NK-92 treated with Interleukin-12 subunit alpha and Interleukin-12 subunit beta, amount 100 ng/mL, for 24 hours (cell line): Measurements from ENCODE around the gene SOS2.
"Not testable (repeated sequence)": the region's sequence is repeated elsewhere in the genome, so short reads cannot be mapped to it uniquely, and the experiment has no call there.

Experiments
- DNase-seq: peaks from one replicate; lab custom pipeline; 2025; lab: John Stamatoyannopoulos, UW

SOS2 gene

GRCh38 chr14:50085570-50086320 is 145.6 kb downstream of the SOS2 start:
- DNase-seq = peak; percentile 39

GRCh38 chr14:50084666-50085065 is 146.7 kb downstream of the SOS2 start:
- DNase-seq = no peak

- DNase-seq = peak; percentile 29
These were observed 147.7 kb downstream of the SOS2 start for GRCh38 chr14:50083467-50084337.

- DNase-seq = peak; percentile 80
These were observed 148.5 kb downstream of the SOS2 start for GRCh38 chr14:50082784-50083466.

GRCh38 chr14:50082308-50082742 is 149.1 kb downstream of the SOS2 start:
- DNase-seq = no peak

- not testable (repeated sequence) for DNase-seq
These were observed 152.3 kb downstream of the SOS2 start for GRCh38 chr14:50079103-50079502.

GRCh38 chr14:50073663-50074062 is 157.7 kb downstream of the SOS2 start:
- not testable (repeated sequence) for DNase-seq

- DNase-seq = no peak
These were observed 159.0 kb downstream of the SOS2 start for GRCh38 chr14:50072395-50072794.

GRCh38 chr14:50070840-50071548 is 160.4 kb downstream of the SOS2 start:
- no peak for DNase-seq

- DNase-seq = no peak
These were observed 161.1 kb downstream of the SOS2 start for GRCh38 chr14:50070230-50070629.

- no peak for DNase-seq
These were observed 162.1 kb downstream of the SOS2 start for GRCh38 chr14:50069325-50069724.

GRCh38 chr14:50068496-50068895 is 162.9 kb downstream of the SOS2 start:
- no peak for DNase-seq

- DNase-seq = no peak
These were observed 163.5 kb downstream of the SOS2 start for GRCh38 chr14:50067723-50068495.
